DMS 273 treated with DMSO at 0.1 percent for 48 hours (cell line): ENCODE measurements around the gene PCDHB6.
A peak's percentile ranks its signal among the peaks of the same experiment; 100 is the strongest.
"Not testable (repeated sequence)": the region's sequence is repeated elsewhere in the genome, so short reads cannot be mapped to it uniquely, and the experiment has no call there.

ENCODE experiments used
- DNase-seq: peaks from one replicate; lab custom pipeline; 2025; lab: John Stamatoyannopoulos, UW

PCDHB6 gene

DNA sequence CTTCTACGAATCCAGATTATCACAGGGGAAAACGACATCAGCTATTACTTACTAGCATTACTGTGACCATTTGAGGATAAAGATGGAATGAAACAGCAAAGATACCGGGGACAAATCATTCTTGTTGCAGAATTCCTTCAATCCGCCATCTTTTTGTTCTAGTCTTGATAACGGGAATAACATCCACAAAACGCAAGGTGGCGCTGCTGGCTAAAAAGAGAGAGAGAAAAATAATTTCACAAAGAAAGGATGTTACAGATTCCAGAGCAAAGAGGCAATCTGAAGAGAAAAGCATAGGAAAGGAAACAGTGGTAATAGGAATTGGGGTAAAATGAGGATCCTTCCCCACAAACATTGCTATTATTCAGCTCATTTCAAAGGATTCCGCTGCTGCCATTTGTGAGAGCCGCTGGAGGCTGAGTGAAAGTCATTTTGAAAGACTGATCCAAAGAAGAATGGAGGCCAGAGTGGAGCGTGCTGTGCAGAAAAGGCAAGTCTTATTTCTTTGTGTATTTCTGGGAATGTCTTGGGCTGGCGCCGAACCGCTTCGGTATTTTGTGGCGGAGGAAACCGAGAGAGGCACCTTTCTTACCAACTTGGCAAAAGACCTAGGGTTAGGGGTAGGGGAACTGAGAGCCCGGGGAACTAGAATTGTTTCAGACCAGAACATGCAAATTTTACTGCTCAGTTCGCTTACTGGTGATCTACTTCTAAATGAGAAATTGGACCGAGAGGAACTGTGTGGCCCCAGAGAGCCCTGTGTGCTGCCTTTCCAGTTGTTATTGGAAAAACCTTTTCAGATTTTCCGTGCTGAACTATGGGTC, 22.7 kb downstream of the PCDHB6 start, which contains the start of gene PCDHB7:
Gene PCDHB7 (plus strand): TSS at position 264 of the 824 bp plus-strand sequence. CDS start 192 bp downstream, at position 456.
- DNase-seq, result no peak

DNA sequence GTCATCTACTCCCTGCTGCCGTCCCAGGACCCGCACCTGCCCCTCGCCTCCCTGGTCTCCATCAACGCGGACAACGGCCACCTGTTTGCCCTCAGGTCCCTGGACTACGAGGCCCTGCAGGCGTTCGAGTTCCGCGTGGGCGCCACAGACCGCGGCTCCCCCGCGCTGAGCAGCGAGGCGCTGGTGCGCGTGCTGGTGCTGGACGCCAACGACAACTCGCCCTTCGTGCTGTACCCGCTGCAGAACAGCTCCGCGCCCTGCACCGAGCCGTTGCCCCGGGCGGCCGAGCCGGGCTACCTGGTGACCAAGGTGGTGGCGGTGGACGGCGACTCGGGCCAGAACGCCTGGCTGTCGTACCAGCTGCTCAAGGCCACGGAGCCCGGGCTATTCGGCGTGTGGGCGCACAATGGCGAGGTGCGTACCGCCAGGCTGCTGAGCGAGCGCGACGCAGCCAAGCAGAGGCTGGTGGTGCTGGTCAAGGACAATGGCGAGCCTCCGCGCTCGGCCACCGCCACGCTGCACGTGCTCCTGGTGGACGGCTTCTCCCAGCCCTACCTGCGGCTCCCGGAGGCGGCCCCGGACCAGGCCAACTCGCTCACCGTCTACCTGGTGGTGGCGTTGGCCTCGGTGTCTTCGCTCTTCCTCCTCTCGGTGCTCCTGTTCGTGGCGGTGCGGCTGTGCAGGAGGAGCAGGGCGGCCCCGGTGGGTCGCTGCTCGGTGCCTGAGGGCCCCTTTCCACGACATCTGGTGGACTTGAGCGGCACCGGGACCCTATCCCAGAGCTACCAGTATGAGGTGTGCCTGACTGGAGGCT, 24.6 kb downstream of the PCDHB6 start:
- not testable (repeated sequence) for DNase-seq

DNA sequence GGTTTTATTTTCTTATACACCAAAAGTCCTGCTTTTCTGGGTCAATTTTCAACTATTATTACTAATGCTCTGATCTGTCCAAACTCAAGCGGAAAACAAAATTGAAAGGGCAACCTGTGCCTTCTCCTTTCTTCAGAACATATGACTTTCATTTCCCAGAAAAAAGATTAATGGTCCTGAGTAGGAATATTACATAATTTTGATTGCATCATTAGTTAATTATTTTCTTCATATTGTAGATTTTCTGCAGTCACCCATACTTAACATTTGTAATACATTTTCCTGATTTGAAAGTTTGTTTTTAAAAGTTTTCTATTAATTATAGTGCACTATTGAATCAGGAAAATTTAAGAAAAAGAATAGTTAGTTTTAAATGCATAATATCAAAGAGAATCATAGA, 26.1 kb downstream of the PCDHB6 start:
- no peak for DNase-seq

DNA sequence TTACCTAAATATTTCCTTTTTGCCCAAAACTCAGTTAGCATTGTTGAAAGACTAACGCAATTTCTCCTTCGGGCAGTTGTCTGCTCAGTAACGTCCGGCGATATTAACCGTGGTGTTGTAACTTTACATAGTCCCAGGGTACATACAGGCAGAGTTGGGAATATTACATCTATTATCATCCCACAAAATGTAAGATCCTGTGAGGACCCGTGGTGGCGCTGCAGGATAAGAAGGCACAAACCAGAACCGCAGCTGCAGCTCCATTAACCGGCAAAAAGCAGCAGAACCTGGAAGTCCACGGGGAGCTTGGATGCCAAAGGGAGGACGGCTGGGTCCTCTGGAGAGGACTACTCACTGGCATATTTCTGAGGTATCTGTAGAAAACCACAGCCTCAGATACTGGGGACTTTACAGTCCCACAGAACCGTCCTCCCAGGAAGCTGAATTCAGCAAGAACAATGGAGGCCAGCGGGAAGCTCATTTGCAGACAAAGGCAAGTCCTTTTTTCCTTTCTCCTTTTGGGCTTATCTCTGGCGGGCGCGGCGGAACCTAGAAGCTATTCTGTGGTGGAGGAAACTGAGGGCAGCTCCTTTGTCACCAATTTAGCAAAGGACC, 27.8 kb downstream of the PCDHB6 start, which contains the start of gene PCDHB8:
Gene PCDHB8 (plus strand): TSS at position 214 of the 615 bp plus-strand sequence. CDS start 245 bp downstream, at position 459.
- DNase-seq, result not testable (repeated sequence)

DNA sequence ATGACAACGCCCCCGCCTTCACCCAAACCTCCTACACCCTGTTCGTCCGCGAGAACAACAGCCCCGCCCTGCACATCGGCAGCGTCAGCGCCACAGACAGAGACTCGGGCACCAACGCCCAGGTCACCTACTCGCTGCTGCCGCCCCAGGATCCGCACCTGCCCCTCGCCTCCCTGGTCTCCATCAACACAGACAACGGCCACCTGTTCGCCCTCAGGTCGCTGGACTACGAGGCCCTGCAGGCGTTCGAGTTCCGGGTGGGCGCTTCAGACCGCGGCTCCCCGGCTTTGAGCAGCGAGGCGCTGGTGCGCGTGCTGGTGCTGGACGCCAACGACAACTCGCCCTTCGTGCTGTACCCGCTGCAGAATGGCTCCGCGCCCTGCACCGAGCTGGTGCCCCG, 29.5 kb downstream of the PCDHB6 start:
- DNase-seq, result not testable (repeated sequence)

DNA sequence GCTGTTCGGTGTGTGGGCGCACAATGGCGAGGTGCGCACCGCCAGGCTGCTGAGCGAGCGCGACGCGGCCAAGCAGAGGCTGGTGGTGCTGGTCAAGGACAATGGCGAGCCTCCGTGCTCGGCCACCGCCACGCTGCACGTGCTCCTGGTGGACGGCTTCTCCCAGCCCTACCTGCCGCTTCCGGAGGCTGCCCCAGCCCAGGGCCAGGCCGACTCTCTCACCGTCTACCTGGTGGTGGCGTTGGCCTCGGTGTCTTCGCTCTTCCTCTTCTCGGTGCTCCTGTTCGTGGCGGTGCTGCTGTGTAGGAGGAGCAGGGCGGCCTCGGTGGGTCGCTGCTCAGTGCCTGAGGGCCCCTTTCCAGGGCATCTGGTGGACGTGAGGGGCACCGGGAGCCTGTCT, 30.0 kb downstream of the PCDHB6 start:
- DNase-seq, result not testable (repeated sequence)

DNA sequence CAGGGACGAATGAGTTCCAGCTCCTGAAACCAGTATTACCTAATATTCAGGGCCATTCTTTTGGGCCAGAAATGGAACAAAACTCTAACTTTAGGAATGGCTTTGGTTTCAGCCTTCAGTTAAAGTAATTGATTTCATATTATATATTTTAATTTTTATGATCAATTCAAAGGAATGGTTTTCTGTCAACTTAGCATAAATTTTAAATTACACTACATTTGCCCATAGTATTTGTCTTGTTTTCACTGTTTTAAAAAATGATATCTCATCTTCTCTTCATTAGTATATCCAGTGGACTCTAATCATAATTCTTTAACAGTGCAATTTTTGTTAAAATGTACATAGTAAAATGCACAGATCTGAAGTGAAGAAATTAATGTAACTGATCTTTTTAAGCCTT, 30.5 kb downstream of the PCDHB6 start:
- DNase-seq, result no peak

DNA sequence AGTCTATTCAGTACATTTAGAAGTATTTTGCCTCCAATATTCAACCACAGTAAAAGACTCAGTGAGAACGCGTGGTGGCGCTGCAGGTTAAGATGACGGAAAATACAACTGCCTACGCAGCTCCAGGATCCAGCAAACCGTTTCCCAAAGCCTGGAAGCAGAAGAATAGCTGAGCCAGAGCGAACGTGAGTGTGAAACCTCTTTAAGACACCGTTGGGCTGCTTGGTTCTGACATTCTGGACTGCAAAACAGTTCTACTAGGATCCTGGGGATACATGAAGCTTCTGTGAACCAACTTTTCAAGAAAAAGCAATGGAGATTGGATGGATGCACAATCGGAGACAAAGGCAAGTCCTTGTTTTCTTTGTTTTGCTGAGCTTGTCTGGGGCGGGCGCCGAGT, 32.4 kb downstream of the PCDHB6 start, which contains the start of gene PCDHB16:
Gene PCDHB16 (plus strand): TSS at position 140 of the 400 bp plus-strand sequence. CDS start 173 bp downstream, at position 313.
- DNase-seq, result no peak

DNA sequence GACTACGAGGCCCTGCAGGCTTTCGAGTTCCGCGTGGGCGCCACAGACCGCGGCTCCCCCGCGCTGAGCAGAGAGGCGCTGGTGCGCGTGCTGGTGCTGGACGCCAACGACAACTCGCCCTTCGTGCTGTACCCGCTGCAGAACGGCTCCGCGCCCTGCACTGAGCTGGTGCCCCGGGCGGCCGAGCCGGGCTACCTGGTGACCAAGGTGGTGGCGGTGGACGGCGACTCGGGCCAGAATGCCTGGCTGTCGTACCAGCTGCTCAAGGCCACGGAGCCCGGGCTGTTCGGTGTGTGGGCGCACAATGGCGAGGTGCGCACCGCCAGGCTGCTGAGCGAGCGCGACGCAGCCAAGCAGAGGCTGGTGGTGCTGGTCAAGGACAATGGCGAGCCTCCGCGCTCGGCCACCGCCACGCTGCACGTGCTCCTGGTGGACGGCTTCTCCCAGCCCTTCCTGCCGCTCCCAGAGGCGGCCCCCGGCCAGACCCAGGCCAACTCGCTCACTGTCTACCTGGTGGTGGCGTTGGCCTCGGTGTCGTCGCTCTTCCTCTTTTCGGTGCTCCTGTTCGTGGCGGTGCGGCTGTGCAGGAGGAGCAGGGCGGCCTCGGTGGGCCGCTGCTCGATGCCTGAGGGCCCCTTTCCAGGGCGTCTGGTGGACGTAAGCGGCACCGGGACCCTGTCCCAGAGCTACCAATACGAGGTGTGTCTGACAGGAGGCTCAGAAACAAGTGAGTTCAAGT, 34.4 kb downstream of the PCDHB6 start:
- DNase-seq, result not testable (repeated sequence)

DNA sequence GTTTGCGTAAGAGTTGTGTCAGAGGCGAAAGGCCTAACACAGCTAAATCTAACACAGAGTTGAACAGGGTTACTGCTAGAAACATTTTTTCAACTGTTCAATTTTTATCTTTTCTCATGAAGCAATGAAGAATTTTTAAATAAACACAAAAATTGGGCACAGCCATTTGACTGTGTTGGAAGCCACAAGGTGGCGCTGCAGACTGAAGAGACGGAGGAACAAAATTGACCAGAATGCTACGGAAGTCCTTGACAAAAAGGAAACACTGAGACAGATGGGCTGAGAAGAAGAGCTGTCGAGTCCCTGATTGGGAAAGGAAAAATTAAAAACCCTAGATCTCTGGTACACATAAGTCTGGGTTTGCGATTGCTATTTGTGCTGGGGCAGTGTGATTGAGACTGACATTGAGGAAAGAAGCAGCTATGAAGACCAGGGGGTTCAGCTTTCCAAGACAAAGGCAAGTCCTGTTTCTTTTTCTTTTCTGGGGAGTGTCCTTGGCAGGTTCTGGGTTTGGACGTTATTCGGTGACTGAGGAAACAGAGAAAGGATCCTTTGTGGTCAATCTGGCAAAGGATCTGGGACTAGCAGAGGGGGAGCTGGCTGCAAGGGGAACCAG, 37.1 kb downstream of the PCDHB6 start, which contains the start of gene PCDHB9:
Gene PCDHB9 (plus strand): TSS at position 265 of the 616 bp plus-strand sequence. CDS start 158 bp downstream, at position 423.
- peak; percentile 69 for DNase-seq

DNA sequence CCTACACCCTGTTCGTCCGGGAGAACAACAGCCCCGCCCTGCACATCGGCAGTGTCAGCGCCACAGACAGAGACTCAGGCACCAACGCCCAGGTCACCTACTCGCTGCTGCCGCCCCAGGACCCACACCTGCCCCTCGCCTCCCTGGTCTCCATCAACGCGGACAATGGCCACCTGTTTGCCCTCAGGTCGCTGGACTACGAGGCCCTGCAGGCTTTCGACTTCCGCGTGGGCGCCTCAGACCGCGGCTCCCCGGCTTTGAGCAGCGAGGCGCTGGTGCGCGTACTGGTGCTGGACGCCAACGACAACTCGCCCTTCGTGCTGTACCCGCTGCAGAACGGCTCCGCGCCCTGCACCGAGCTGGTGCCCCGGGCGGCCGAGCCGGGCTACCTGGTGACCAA, 38.8 kb downstream of the PCDHB6 start:
- not testable (repeated sequence) for DNase-seq

DNA sequence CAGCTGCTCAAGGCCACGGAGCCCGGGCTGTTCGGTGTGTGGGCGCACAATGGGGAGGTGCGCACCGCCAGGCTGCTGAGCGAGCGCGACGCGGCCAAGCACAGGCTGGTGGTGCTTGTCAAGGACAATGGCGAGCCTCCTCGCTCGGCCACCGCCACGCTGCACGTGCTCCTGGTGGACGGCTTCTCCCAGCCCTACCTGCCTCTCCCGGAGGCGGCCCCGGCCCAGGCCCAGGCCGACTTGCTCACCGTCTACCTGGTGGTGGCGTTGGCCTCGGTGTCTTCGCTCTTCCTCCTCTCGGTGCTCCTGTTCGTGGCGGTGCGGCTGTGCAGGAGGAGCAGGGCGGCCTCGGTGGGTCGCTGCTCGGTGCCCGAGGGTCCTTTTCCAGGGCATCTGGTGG, 39.3 kb downstream of the PCDHB6 start:
- DNase-seq, result not testable (repeated sequence)

DNA sequence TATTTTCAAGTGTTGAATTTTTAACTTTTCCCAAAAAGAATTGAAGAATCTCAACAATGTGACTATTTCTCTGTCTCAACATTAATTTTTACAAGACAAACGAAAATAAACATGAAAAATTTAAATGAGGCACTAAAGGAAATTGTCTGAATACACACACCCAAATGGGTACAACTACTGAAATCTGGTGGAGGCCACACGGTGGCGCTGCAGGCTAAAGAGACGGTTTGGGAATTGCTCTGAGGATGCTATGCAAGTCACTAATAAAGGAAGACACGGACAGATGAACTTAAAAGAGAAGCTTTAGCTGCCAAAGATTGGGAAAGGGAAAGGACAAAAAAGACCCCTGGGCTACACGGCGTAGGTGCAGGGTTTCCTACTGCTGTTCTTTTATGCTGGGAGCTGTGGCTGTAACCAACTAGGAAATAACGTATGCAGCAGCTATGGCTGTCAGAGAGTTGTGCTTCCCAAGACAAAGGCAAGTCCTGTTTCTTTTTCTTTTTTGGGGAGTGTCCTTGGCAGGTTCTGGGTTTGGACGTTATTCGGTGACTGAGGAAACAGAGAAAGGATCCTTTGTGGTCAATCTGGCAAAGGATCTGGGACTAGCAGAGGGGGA, 42.4 kb downstream of the PCDHB6 start, which contains the start of gene PCDHB10:
Gene PCDHB10 (plus strand): TSS at position 244 of the 616 bp plus-strand sequence. CDS start 200 bp downstream, at position 444.
- no peak for DNase-seq

DNA sequence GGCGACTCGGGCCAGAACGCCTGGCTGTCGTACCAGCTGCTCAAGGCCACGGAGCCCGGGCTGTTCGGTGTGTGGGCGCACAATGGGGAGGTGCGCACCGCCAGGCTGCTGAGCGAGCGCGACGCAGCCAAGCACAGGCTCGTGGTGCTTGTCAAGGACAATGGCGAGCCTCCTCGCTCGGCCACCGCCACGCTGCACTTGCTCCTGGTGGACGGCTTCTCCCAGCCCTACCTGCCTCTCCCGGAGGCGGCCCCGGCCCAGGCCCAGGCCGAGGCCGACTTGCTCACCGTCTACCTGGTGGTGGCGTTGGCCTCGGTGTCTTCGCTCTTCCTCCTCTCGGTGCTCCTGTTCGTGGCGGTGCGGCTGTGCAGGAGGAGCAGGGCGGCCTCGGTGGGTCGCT, 44.5 kb downstream of the PCDHB6 start:
- DNase-seq, result not testable (repeated sequence)

DNA sequence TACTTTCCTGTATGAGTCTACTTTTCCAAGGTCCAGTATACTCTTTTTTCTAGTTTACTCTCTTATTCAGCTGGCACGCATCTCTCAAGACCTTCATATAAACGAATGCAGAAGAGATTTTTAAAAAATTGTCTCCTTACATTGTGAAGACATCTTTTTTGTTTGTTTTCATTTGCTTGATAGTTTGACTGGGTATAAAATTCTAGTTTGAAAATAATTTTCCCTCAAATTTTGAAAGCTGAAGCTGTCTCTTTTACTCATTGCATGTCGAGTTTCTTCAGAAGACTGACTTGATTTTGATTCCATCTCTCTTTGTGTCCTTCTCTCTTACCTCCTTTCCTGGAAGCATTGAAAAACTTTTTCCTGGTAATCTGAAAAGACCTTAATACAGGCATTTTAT, 46.5 kb downstream of the PCDHB6 start:
- DNase-seq, result no peak

DNA sequence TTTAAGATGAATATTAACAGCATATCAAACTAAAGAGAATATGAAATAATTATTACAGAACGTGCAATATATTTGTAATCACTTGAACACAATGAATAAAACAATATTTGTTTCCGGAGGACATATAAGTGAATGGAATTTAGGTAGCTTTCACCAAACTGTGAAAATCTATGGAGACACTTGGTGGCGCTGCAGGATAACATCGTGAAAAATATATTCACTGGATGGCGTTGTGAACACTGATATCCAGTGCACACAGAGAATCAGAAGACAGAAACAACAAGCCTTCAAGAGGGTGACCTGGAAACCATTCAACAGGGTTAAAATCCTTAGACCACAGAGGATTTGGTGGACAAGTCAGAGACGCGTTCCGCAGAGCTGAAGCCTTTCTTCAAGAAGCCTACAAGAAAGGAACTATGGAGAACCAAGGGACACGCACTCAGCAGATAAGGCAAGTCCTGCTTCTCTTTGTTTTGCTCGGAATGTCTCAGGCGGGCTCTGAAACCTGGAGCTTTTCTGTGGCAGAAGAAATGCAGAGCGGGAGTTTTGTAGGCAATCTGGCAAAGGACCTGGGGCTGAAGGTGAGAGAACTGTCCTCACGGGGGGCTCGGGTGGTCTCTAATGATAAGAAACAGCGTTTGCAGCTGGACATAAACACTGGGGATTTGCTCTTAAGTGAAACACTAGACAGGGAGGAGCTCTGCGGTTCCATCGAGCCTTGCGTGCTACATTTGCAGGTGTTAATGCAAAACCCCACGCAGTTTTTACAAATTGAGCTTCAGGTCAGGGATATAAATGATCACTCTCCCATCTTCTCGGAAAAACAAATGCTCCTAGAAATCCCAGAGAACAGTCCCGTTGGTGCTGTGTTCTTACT, 49.7 kb downstream of the PCDHB6 start, which contains the start of gene PCDHB11:
Gene PCDHB11 (plus strand): TSS at position 269 of the 877 bp plus-strand sequence. CDS start 148 bp downstream, at position 417.
- DNase-seq, result no peak

DNA sequence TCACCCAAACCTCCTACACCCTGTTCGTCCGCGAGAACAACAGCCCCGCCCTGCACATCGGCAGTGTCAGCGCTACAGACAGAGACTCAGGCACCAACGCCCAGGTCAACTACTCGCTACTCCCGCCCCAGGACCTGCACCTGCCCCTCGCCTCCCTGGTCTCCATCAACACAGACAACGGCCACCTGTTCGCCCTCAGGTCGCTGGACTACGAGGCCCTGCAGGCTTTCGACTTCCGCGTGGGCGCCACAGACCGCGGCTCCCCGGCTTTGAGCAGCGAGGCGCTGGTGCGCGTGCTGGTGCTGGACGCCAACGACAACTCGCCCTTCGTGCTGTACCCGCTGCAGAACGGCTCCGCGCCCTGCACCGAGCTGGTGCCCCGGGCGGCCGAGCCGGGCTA, 51.3 kb downstream of the PCDHB6 start:
- not testable (repeated sequence) for DNase-seq

DNA sequence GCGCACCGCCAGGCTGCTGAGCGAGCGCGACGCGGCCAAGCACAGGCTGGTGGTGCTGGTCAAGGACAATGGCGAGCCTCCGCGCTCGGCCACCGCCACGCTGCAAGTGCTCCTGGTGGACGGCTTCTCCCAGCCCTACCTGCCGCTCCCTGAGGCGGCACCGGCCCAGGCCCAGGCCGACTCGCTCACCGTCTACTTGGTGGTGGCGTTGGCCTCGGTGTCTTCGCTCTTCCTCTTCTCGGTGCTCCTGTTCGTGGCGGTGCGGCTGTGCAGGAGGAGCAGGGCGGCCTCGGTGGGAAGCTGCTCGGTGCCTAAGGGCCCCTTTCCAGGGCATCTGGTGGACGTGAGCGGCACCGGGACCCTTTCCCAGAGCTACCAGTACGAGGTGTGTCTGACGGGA, 51.8 kb downstream of the PCDHB6 start:
- DNase-seq, result not testable (repeated sequence)
